GM10248 (cell line): ENCODE data around the gene CEP68.

Experiments
- CTCF ChIA-PET: fragments of 300-600 bp; sonication (Branson Sonifier 250); formaldehyde crosslinking; extraction: SDS; loops from one replicate; lab custom pipeline; 2021; ENCODE audit warnings: antibody characterized with exemption; lab: Yijun Ruan, JAX
- POLR2A ChIA-PET: fragments of 350-650 bp; sonication (Branson Sonifier 250); formaldehyde crosslinking; extraction: SDS; loops from one replicate; lab custom pipeline; 2020; ENCODE audit warnings: antibody characterized with exemption; lab: Yijun Ruan, JAX
- DNase-seq: peaks from one replicate; pipeline ENCODE4 v3.0.0; 2012; ENCODE audit errors: extremely low spot score
- TF ChIP-seq, protein P1 (sequence below): IDR thresholded peaks from 2 replicates; pipeline ENCODE4 v1.5.1; 2012; ENCODE audit warnings: mild to moderate bottlenecking, low read depth; ENCODE audit errors: extremely low read depth, missing control alignments, control extremely low read depth

The CEP68 gene

DNA sequence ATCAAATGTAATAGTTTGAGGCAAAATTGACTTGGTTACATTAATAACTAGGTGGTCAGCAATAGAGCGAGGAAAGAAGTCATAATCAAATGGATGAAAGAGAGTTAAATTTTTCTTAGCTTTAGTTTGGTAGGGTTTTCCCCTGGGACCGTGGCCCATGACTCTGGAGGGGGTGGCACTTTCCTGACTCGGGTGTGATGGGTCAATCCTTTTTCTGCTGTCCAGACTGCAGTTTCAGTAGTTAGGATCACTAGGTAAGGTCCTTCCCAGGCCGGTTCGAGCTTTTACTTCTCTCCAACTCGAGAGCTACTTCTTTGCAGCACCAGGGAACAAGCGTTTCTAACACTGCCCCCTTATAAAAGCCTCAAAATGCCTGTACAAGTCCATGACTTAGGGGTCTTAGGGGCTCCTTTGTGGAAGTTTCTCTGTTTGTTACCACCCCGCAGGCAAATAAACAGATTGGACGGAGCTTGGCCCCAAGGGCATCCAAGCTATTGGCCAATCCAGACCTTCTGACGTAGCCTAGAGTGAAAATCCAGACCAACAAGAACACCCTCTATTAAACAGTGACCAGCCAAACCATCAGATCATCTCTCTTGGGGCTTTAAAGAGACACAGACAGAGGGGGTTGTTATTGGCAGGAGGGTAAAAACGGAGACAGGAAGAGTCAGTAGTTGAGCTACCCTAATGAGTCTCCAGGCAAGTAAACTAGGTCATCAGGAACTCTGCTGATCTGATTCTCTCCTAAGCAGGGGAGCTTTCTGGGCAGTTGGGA lies 9.4 kb upstream of the CEP68 start:
- POLR2A ChIA-PET = no interaction called here
- TF ChIP-seq, protein P1, sequence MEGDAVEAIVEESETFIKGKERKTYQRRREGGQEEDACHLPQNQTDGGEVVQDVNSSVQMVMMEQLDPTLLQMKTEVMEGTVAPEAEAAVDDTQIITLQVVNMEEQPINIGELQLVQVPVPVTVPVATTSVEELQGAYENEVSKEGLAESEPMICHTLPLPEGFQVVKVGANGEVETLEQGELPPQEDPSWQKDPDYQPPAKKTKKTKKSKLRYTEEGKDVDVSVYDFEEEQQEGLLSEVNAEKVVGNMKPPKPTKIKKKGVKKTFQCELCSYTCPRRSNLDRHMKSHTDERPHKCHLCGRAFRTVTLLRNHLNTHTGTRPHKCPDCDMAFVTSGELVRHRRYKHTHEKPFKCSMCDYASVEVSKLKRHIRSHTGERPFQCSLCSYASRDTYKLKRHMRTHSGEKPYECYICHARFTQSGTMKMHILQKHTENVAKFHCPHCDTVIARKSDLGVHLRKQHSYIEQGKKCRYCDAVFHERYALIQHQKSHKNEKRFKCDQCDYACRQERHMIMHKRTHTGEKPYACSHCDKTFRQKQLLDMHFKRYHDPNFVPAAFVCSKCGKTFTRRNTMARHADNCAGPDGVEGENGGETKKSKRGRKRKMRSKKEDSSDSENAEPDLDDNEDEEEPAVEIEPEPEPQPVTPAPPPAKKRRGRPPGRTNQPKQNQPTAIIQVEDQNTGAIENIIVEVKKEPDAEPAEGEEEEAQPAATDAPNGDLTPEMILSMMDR = no peak
- DNase-seq = no peak
- CTCF ChIA-PET = interaction anchor here (0.9 to 1.9 kb wide), 6 partner anchors 12 to 129 kb away, joined by 3 to 6 read pairs (median 4); no protein-coding TSS in a partner anchor

DNA sequence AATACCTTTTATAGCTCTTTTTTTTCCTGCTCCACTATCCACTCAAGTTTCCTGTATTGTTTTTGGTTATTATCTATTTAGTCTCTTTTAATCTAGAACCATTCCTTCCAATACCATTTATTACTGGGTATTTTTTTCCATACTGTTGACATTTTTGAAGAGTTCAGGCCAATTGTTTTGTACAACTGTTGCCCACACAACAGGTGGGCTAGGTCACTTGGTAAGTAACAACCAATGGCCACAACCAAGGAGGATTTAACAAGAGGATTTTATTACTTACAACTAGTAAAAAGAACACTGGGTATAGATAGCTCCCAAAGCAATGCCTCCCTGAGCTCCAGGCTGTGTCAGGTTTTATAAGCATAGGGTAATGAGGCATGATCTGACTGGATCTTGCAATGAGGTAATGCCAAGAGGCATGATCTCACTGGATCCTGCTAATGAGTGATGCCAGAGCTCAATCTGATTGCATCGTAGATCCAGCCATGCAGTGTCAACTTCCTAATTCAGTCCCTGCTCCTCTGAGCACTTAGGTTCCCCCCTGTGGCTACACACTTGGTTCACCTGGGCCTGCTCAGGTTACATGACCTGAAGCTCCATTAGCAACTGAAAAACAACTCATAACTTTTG lies 7.1 kb upstream of the CEP68 start:
- CTCF ChIA-PET = interaction anchor here (1.3 to 3.4 kb wide), 5 partner anchors 9 to 131 kb away, joined by 3 to 18 read pairs (median 10); no protein-coding TSS in a partner anchor
- TF ChIP-seq, protein P1 = no peak
- POLR2A ChIA-PET = no interaction called here
- DNase-seq = no peak

DNA sequence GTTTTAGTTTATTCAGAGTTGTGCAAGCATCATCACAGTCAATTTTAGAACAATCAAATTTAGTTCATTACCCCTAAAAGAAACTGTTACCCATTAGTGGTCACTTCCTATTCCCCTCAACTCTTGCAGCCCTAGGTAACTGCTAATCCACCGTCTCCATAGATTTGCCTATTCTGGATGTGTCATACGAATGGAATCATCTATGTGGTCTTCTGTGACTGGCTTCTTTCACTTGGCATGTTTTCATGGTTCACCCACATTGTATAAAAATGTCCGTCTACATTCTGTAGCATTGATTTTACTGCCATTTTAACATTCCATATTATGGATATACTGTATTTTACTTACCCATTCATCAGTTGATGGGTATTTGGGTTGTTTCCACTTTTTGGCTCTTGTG lies 5.3 kb upstream of the CEP68 start:
- no peak for DNase-seq
- CTCF ChIA-PET = interaction anchor here (2.5 kb wide), 1 partner anchor 11 kb away, joined by 10 read pairs; no protein-coding TSS in a partner anchor
- POLR2A ChIA-PET = interaction anchor here (0.6 to 0.7 kb wide), 2 partner anchors 8 to 11 kb away, joined by 3 to 7 read pairs; no protein-coding TSS in a partner anchor
- TF ChIP-seq, protein P1 = no peak

DNA sequence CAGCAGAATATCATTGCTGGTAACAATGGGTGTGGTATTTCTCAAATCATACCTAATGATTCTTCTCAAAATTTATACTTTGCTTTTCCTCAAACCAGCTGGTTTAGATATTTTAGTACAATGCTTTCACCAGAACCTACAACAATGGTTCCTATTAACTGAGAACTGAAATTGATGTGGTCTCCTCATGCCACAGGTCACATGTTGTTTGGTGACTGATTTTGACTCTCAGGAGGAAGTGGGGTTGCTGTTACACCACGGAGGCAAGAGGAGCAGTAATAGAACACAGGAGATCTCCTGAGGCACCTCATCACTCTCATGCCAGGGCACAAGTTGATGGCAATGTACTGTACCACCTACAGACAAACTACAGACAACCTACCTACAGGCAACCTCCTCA lies 3.0 kb upstream of the CEP68 start:
- ChIA-PET POLR2A (no interaction called here), CTCF (interaction anchor here (1.1 to 2.6 kb wide), 7 partner anchors 11 to 135 kb away, joined by 3 to 14 read pairs (median 4); no protein-coding TSS in a partner anchor)
- peak; percentile 79 for DNase-seq
- TF ChIP-seq, protein P1 = no peak

DNA sequence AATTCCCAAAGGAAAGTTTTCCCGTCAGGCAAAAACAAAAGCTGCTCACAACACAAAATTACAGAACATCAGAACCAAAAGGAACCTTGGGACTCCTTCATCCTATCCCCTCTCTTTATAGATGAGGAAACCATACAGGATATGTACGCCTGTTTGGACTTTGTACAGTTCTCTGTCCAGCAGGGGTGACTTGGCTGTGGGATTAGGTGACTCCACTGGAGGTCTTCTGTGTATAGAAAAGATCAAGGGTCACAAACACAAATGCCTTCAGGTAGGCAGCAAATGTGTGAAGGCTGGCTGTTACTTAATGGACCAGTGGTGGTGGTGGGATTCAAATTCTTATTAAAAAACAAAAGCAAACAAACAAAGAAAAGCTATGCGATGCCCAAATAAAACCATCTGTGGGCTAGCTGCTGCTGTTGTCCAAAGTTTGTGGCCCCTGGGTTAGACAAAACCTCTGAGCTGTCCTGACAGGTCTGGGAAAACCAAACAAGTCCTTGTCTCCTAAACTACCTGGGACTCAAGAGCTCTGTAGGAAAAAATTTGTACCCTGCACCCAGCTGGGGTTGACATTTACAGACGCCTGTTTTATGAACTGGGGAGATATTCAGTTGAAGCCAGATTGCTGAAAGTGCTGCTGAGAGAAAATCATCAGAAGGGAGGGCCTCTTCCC lies 1.3 kb upstream of the CEP68 start:
- POLR2A ChIA-PET = interaction anchor here (0.6 to 2.5 kb wide), 8 partner anchors 10 to 1466 kb away, joined by 3 to 17 read pairs (median 4); partner anchors contain the start of gene RAB1A
- CTCF ChIA-PET = interaction anchor here (1.0 to 3.8 kb wide), 17 partner anchors 10 to 724 kb away, joined by 3 to 36 read pairs (median 5); no protein-coding TSS in a partner anchor
- DNase-seq = no peak
- TF ChIP-seq, protein P1 = no peak
